SU-DHL-6 (cell line): ENCODE measurements around the gene ATAD1.

Experiments
- H2AFZ ChIP-seq: fragments of 200-600 bp; sonication (generic); 2 replicates; pipeline ENCODE4 v1.6.1; 2014; ENCODE audit warnings: low read depth, mild to moderate bottlenecking, moderate library complexity, mixed read lengths, antibody characterized with exemption, low read length; ENCODE audit not compliant: severe bottlenecking
- H3F3A ChIP-seq: fragments of 200-600 bp; shearing (Covaris generic); 2 replicates; pipeline ENCODE4 v1.6.0; 2016; ENCODE audit warnings: antibody characterized with exemption, mild to moderate bottlenecking; ENCODE audit not compliant: insufficient read depth
- H3K27ac ChIP-seq: fragments of 200-600 bp; sonication (generic); 2 replicates; pipeline ENCODE4 v1.5.1; 2016; ENCODE audit warnings: low read depth, mild to moderate bottlenecking, low read length, moderate library complexity, mixed read lengths
- H3K27me3 ChIP-seq: fragments of 200-600 bp; sonication (generic), shearing (Covaris generic); 2 replicates; pipeline ENCODE4 v1.6.0; 2014; ENCODE audit warnings: mild to moderate bottlenecking, low read length
- H3K36me3 ChIP-seq: fragments of 200-600 bp; sonication (generic); 2 replicates; pipeline ENCODE4 v1.6.1; 2014; ENCODE audit warnings: mild to moderate bottlenecking, low read length, mixed read lengths
- H3K4me2 ChIP-seq: fragments of 300-600, 200-600 bp; shearing (Covaris generic), sonication (generic); 2 replicates; pipeline ENCODE4 v1.6.0; 2014; ENCODE audit warnings: low read length, low read depth, mild to moderate bottlenecking; ENCODE audit not compliant: poor library complexity, severe bottlenecking
- H3K4me3 ChIP-seq: fragments of 200-600 bp; sonication (generic); 2 replicates; pipeline ENCODE4 v1.5.1; 2014; ENCODE audit warnings: antibody characterized with exemption, low read length, mild to moderate bottlenecking, mixed read lengths; ENCODE audit not compliant: insufficient read depth, poor library complexity, severe bottlenecking
- H3K79me2 ChIP-seq: fragments of 200-600 bp; sonication (generic); 2 replicates; pipeline ENCODE4 v1.6.1; 2014; ENCODE audit warnings: mild to moderate bottlenecking, low read length, moderate library complexity; ENCODE audit not compliant: insufficient read depth
- H3K9ac ChIP-seq: fragments of 200-600 bp; sonication (generic); 2 replicates; pipeline ENCODE4 v1.7.0; 2014; ENCODE audit warnings: mild to moderate bottlenecking, low read length
- H3K9me2 ChIP-seq: fragments of 200-600 bp; sonication (generic); replicated peaks from 2 replicates; pipeline ENCODE4 v1.6.1; 2014; ENCODE audit warnings: low read length; ENCODE audit not compliant: insufficient read depth
- H3K9me3 ChIP-seq: fragments of 200-600 bp; sonication (generic); 2 replicates; pipeline ENCODE4 v1.6.1; 2014; ENCODE audit warnings: low read length, mixed read lengths; ENCODE audit not compliant: insufficient read depth
- H4K20me1 ChIP-seq: fragments of 200-600 bp; sonication (generic); 2 replicates; pipeline ENCODE4 v1.6.1; 2014; ENCODE audit warnings: low read depth, mild to moderate bottlenecking, antibody characterized with exemption, low read length, moderate library complexity, mixed read lengths
- EZH2phosphoT487 ChIP-seq: fragments of 200-600 bp; sonication (generic), shearing (Covaris generic); conservative IDR thresholded peaks from 2 replicates; pipeline ENCODE4 v1.6.1; 2018; ENCODE audit warnings: mild to moderate bottlenecking, antibody characterized with exemption, low read length, moderate library complexity, mixed read lengths
- TF ChIP-seq, protein P1 (sequence below): fragments of 200-600 bp; sonication (generic); IDR thresholded peaks from one replicate; pipeline ENCODE4 v1.5.1; 2017; ENCODE audit warnings: antibody characterized with exemption, mild to moderate bottlenecking, low read length, moderate library complexity; ENCODE audit not compliant: insufficient read depth, poor library complexity, severe bottlenecking

Gene ATAD1

DNA sequence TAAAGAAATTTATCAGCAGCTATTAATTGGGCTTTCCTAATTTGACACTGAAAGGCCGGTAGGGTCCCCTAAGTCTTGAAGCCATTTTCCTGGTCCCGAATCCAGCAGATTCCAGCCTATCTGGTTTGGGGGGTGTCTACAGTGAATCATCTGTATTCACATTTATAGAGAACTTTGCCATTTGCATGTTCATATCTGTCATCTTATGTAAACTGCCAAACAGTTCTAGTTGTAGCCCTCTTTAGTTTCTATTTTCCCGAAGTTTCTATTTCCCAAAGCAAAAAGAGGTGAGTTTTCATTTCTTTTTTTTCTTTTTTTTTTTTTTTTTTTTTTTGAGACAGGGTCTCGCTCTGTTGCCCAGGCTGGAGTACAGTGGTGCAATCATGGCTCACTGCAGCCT, 110.8 kb downstream of the ATAD1 start:
- H3K27ac ChIP-seq: no peak overlapping the region

DNA sequence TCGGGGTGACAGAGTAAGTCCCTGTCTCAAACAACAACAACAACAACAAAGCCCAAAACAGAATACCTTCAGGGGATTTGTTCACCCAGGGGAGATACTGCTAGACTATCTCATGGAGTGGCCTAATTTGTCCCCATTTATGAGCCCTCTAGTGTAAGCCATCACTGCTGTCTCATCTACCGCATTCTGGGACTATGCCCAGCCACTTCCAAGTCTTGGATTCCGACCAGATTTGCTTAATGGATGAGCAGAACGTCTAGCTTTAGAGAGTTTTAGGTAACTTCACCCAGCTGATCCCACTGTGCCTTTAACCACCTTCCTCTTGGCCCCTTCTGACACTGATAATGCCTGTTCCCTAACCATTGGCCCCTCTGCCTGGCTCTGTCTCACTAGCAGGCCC, 111.3 kb downstream of the ATAD1 start:
- Histone ChIP-seq H3K79me2 (no peaks in the 10 kb centered on the region), H3K27me3 (no peaks in the 10 kb centered on the region), H3F3A (no peaks in the 10 kb centered on the region), H2AFZ (no peak overlapping the region), H4K20me1 (no peaks in the 10 kb centered on the region), H3K9me3 (no peaks in the 10 kb centered on the region), H3K36me3 (no peaks in the 10 kb centered on the region), H3K4me2 (no peak overlapping the region), H3K4me3 (no peak overlapping the region), H3K27ac (no peak overlapping the region), H3K9me2 (no peaks in the 10 kb centered on the region), H3K9ac (no peak overlapping the region)
- TF ChIP-seq EZH2phosphoT487: no peak
- TF ChIP-seq, protein P1, sequence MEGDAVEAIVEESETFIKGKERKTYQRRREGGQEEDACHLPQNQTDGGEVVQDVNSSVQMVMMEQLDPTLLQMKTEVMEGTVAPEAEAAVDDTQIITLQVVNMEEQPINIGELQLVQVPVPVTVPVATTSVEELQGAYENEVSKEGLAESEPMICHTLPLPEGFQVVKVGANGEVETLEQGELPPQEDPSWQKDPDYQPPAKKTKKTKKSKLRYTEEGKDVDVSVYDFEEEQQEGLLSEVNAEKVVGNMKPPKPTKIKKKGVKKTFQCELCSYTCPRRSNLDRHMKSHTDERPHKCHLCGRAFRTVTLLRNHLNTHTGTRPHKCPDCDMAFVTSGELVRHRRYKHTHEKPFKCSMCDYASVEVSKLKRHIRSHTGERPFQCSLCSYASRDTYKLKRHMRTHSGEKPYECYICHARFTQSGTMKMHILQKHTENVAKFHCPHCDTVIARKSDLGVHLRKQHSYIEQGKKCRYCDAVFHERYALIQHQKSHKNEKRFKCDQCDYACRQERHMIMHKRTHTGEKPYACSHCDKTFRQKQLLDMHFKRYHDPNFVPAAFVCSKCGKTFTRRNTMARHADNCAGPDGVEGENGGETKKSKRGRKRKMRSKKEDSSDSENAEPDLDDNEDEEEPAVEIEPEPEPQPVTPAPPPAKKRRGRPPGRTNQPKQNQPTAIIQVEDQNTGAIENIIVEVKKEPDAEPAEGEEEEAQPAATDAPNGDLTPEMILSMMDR: no peak

More for the DNA sequence above, 110.8 kb downstream of the ATAD1 start:
- H3K9me3 ChIP-seq: no peaks in the 10 kb centered on the region
- H3K27me3 ChIP-seq: no peaks in the 10 kb centered on the region
- no peak overlapping the region for H3K4me2 ChIP-seq
- no peaks in the 10 kb centered on the region for H3K9me2 ChIP-seq
- no peaks in the 10 kb centered on the region for H3F3A ChIP-seq
- no peak overlapping the region for H2AFZ ChIP-seq
- no peaks in the 10 kb centered on the region for H4K20me1 ChIP-seq
- H3K79me2 ChIP-seq: no peaks in the 10 kb centered on the region
- TF ChIP-seq, protein P1: no peak
- no peak for TF ChIP-seq EZH2phosphoT487
- no peaks in the 10 kb centered on the region for H3K36me3 ChIP-seq
- no peak overlapping the region for H3K4me3 ChIP-seq
- H3K9ac ChIP-seq: no peak overlapping the region

DNA sequence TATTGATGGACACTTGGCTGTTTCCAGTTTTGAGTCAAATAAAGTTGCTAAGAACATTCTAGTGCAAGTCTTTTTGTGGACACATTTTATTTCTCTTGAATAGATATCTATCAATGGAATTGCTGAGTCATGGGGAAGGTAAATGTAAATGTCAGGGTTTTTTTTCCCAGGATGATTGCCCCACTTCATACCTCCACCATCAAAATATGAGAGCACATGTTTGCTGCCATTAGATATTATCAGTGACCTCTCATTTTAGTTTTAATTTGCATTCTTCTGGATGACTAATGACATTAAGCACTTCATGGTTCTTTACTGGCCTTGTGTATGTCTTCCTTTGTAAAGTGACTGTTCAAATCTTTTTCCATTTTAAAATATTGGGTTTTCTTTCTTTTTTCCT, 112.7 kb downstream of the ATAD1 start:
- no peak overlapping the region for H3K27ac ChIP-seq
- no peak overlapping the region for H2AFZ ChIP-seq
- H3F3A ChIP-seq: no peaks in the 10 kb centered on the region
- H3K9me2 ChIP-seq: no peaks in the 10 kb centered on the region
- no peak for TF ChIP-seq EZH2phosphoT487
- TF ChIP-seq, protein P1: no peak
- no peaks in the 10 kb centered on the region for H3K79me2 ChIP-seq
- H3K4me2 ChIP-seq: no peak overlapping the region
- no peaks in the 10 kb centered on the region for H3K9me3 ChIP-seq
- H3K9ac ChIP-seq: no peak overlapping the region
- no peaks in the 10 kb centered on the region for H3K27me3 ChIP-seq
- H3K36me3 ChIP-seq: no peaks in the 10 kb centered on the region
- H4K20me1 ChIP-seq: no peaks in the 10 kb centered on the region
- no peak overlapping the region for H3K4me3 ChIP-seq

DNA sequence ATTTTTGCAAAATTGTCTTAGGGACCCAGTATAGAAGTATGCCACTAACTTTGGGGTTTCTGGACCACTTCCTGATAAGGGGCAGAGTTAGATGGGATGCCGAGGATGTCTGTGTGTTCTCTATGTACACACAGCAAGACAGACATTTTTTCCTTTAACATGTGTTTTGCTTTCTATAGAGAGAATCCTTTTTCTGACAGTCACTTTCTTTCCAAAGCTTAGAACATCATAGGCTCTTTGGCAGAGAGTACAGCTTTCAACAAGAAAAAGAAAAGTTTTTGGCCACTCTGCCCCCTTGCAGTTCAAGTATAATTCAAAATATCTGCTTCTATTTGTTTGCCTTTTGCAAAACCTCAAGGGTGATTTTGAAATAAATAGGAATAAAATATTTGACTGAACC, 114.3 kb downstream of the ATAD1 start:
- Histone ChIP-seq H3K9me2 (no peaks in the 10 kb centered on the region), H3K27ac (no peak overlapping the region)

More for the DNA sequence above, 114.3 kb downstream of the ATAD1 start:
- H3K27me3 ChIP-seq: no peaks in the 10 kb centered on the region
- no peaks in the 10 kb centered on the region for H4K20me1 ChIP-seq
- H3K4me2 ChIP-seq: no peak overlapping the region
- H3K4me3 ChIP-seq: no peak overlapping the region
- no peaks in the 10 kb centered on the region for H3F3A ChIP-seq
- no peak overlapping the region for H3K9ac ChIP-seq
- no peak overlapping the region for H2AFZ ChIP-seq
- no peaks in the 10 kb centered on the region for H3K9me3 ChIP-seq
- H3K36me3 ChIP-seq: no peaks in the 10 kb centered on the region
- H3K79me2 ChIP-seq: no peaks in the 10 kb centered on the region
- TF ChIP-seq EZH2phosphoT487: no peak
- TF ChIP-seq, protein P1: no peak
